NCI-H1436 (cell line): ENCODE data around the gene DRC1.
A peak's percentile ranks its signal among the peaks of the same experiment; 100 is the strongest.

Experiments
- DNase-seq: peaks from one replicate; lab custom pipeline; 2025; lab: John Stamatoyannopoulos, UW

Gene DRC1

GRCh38 chr2:26399771-26400376, 1.8 kb upstream of the DRC1 start:
- no peak for DNase-seq

- DNase-seq: no peak
These were observed 997 bp upstream of the DRC1 start for GRCh38 chr2:26400723-26401122.

- DNase-seq: no peak
These were observed 5.8 kb downstream of the DRC1 start for GRCh38 chr2:26407526-26407925.

- no peak for DNase-seq
These were observed 8.1 kb downstream of the DRC1 start for GRCh38 chr2:26409785-26410184.

GRCh38 chr2:26410764-26411243, 9.1 kb downstream of the DRC1 start:
- DNase-seq: no peak

GRCh38 chr2:26411419-26411818, 9.7 kb downstream of the DRC1 start:
- no peak for DNase-seq

- no peak for DNase-seq
These were observed 10.5 kb downstream of the DRC1 start for GRCh38 chr2:26412091-26412673.

GRCh38 chr2:26414311-26414710, 12.6 kb downstream of the DRC1 start:
- no peak for DNase-seq

- no peak for DNase-seq
These were observed 20.2 kb downstream of the DRC1 start for GRCh38 chr2:26421961-26422360.

GRCh38 chr2:26422947-26423629, 21.4 kb downstream of the DRC1 start:
- no peak for DNase-seq

- DNase-seq: no peak
These were observed 22.0 kb downstream of the DRC1 start for GRCh38 chr2:26423750-26424149.

- no peak for DNase-seq
These were observed 22.5 kb downstream of the DRC1 start for GRCh38 chr2:26424221-26424620.

- no peak for DNase-seq
These were observed 27.1 kb downstream of the DRC1 start for GRCh38 chr2:26428846-26429245.

GRCh38 chr2:26429779-26430578, 28.3 kb downstream of the DRC1 start:
- DNase-seq: peak; percentile 1

- no peak for DNase-seq
These were observed 29.1 kb downstream of the DRC1 start for GRCh38 chr2:26430826-26431225.

GRCh38 chr2:26432363-26432762, 30.6 kb downstream of the DRC1 start:
- DNase-seq: no peak

GRCh38 chr2:26432859-26433258, 31.1 kb downstream of the DRC1 start:
- DNase-seq: no peak

GRCh38 chr2:26435106-26435505, 33.4 kb downstream of the DRC1 start:
- DNase-seq: no peak

- DNase-seq: no peak
These were observed 36.8 kb downstream of the DRC1 start for GRCh38 chr2:26438526-26438925.

- no peak for DNase-seq
These were observed 37.2 kb downstream of the DRC1 start for GRCh38 chr2:26438926-26439325.

- no peak for DNase-seq
These were observed 40.6 kb downstream of the DRC1 start for GRCh38 chr2:26442301-26442700.

- no peak for DNase-seq
These were observed 41.0 kb downstream of the DRC1 start for GRCh38 chr2:26442707-26443106.

- no peak for DNase-seq
These were observed 42.5 kb downstream of the DRC1 start for GRCh38 chr2:26444236-26444635.
